ENCODE results near the gene AGAP3.
"Not testable (repeated sequence)": the region's sequence is repeated elsewhere in the genome, so short reads cannot be mapped to it uniquely, and the experiment has no call there.

Gene AGAP3

GRCh38 chr7:151085691-151086620 lies at the start of gene AGAP3:
TSS of gene AGAP3 (plus strand) at chr7:151086475. CDS start at chr7:151086742, 267 bp downstream.
- Mint-ChIP-seq H3K9me3 (no peaks in the 10 kb centered on the region), H3K4me3 (peak within 1 kb of the TSS; percentile 89), H3K36me3 (peaks cover 5% of the 10 kb centered on the region), H3K27me3 (peaks cover 60% of the 10 kb centered on the region), H3K4me1 (peaks cover 48% of the 10 kb centered on the region), H3K27ac (peak within 1 kb of the TSS; percentile 83)
- DNase-seq, result peak; percentile 76
- CTCF ChIA-PET, result interaction anchor here (1.2 to 1.7 kb wide), 2 partner anchors 25 to 31 kb away, joined by 4 read pairs; no protein-coding TSS in a partner anchor

GRCh38 chr7:151038951-151039849 lies 47.1 kb upstream of the AGAP3 start:
- CTCF ChIA-PET, result interaction anchor here (1.4 to 2.5 kb wide), 2 partner anchors 21 to 76 kb away, joined by 4 to 10 read pairs; no protein-coding TSS in a partner anchor
- no peak for DNase-seq
- H3K4me1 Mint-ChIP-seq, result peaks cover 3% of the 10 kb centered on the region
- H3K9me3 Mint-ChIP-seq, result no peaks in the 10 kb centered on the region
- no peak overlapping the region for H3K27ac Mint-ChIP-seq
- no peak overlapping the region for H3K4me3 Mint-ChIP-seq
- H3K36me3 Mint-ChIP-seq, result peaks cover 4% of the 10 kb centered on the region
- H3K27me3 Mint-ChIP-seq, result no peaks in the 10 kb centered on the region

GRCh38 chr7:151039850-151040548 lies 46.3 kb upstream of the AGAP3 start:
- DNase-seq, result no peak
- Mint-ChIP-seq H3K36me3 (peaks cover 6% of the 10 kb centered on the region), H3K27me3 (no peaks in the 10 kb centered on the region), H3K9me3 (no peaks in the 10 kb centered on the region), H3K27ac (no peak overlapping the region), H3K4me1 (peaks cover 3% of the 10 kb centered on the region), H3K4me3 (no peak overlapping the region)
- CTCF ChIA-PET, result interaction anchor here (2.5 kb wide), 1 partner anchor 22 kb away, joined by 10 read pairs; no protein-coding TSS in a partner anchor

- no peak for DNase-seq
- Mint-ChIP-seq H3K9me3 (no peaks in the 10 kb centered on the region), H3K36me3 (peaks cover 2% of the 10 kb centered on the region), H3K27me3 (no peaks in the 10 kb centered on the region), H3K4me3 (no peak overlapping the region), H3K4me1 (peaks cover 3% of the 10 kb centered on the region), H3K27ac (no peak overlapping the region)
- CTCF ChIA-PET, result interaction anchor here (1.4 to 2.5 kb wide), 3 partner anchors 9 to 23 kb away, joined by 3 to 10 read pairs (median 4); partner anchors contain the start of gene ABCB8
Measured at GRCh38 chr7:151040616-151041375, 45.5 kb upstream of the AGAP3 start.

GRCh38 chr7:151043449-151043848 lies 42.8 kb upstream of the AGAP3 start:
- H3K27ac Mint-ChIP-seq, H3K4me3 Mint-ChIP-seq, H3K36me3 Mint-ChIP-seq, H3K27me3 Mint-ChIP-seq, H3K9me3 Mint-ChIP-seq, H3K4me1 Mint-ChIP-seq, CTCF ChIA-PET, DNase-seq: not testable (repeated sequence)

- Mint-ChIP-seq H3K27me3 (peaks cover 4% of the 10 kb centered on the region), H3K4me1 (peaks cover 3% of the 10 kb centered on the region), H3K27ac (no peak overlapping the region), H3K36me3 (peaks cover 2% of the 10 kb centered on the region), H3K4me3 (no peak overlapping the region), H3K9me3 (no peaks in the 10 kb centered on the region)
- DNase-seq, result no peak
- CTCF ChIA-PET, result interaction anchor here (1.2 kb wide), 1 partner anchor 25 kb away, joined by 4 read pairs; no protein-coding TSS in a partner anchor
Measured at GRCh38 chr7:151043959-151044358, 42.3 kb upstream of the AGAP3 start.

- H3K4me3 Mint-ChIP-seq, result no peak overlapping the region
- no peak for DNase-seq
- no peaks in the 10 kb centered on the region for H3K9me3 Mint-ChIP-seq
- H3K27ac Mint-ChIP-seq, result no peak overlapping the region
- H3K27me3 Mint-ChIP-seq, result peaks cover 11% of the 10 kb centered on the region
- CTCF ChIA-PET, result no interaction called here
- H3K4me1 Mint-ChIP-seq, result peaks cover 3% of the 10 kb centered on the region
- peaks cover 2% of the 10 kb centered on the region for H3K36me3 Mint-ChIP-seq
Measured at GRCh38 chr7:151045262-151045661, 41.0 kb upstream of the AGAP3 start.

GRCh38 chr7:151045967-151046366 lies 40.3 kb upstream of the AGAP3 start:
- DNase-seq, result no peak
- H3K9me3 Mint-ChIP-seq, result no peaks in the 10 kb centered on the region
- no peak overlapping the region for H3K27ac Mint-ChIP-seq
- peaks cover 2% of the 10 kb centered on the region for H3K36me3 Mint-ChIP-seq
- H3K27me3 Mint-ChIP-seq, result peaks cover 18% of the 10 kb centered on the region
- H3K4me3 Mint-ChIP-seq, result no peak overlapping the region
- peaks cover 7% of the 10 kb centered on the region for H3K4me1 Mint-ChIP-seq
- CTCF ChIA-PET, result no interaction called here

GRCh38 chr7:151046603-151047573 lies 39.4 kb upstream of the AGAP3 start:
- CTCF ChIA-PET, result no interaction called here
- H3K27ac Mint-ChIP-seq, result peak overlapping the region; percentile 19
- DNase-seq, result no peak

GRCh38 chr7:151047976-151048815 lies 38.1 kb upstream of the AGAP3 start, which contains the start of gene ASIC3:
TSS of gene ASIC3 (plus strand) at chr7:151048531. CDS start at chr7:151048886, 355 bp downstream.
- CTCF ChIA-PET, result no interaction called here
- Mint-ChIP-seq H3K27ac (no peak within 1 kb of the TSS), H3K4me1 (peaks cover 21% of the 10 kb centered on the region), H3K9me3 (no peaks in the 10 kb centered on the region), H3K36me3 (peaks cover 6% of the 10 kb centered on the region), H3K4me3 (no peak within 1 kb of the TSS), H3K27me3 (peaks cover 34% of the 10 kb centered on the region)
- no peak for DNase-seq

More at GRCh38 chr7:151046603-151047573, 39.4 kb upstream of the AGAP3 start:
- Mint-ChIP-seq H3K9me3 (no peaks in the 10 kb centered on the region), H3K36me3 (peaks cover 2% of the 10 kb centered on the region), H3K27me3 (peaks cover 25% of the 10 kb centered on the region), H3K4me1 (peaks cover 11% of the 10 kb centered on the region), H3K4me3 (no peak overlapping the region)

GRCh38 chr7:151048911-151049463 lies 37.3 kb upstream of the AGAP3 start:
- H3K27me3 Mint-ChIP-seq, result peaks cover 34% of the 10 kb centered on the region
- no peak overlapping the region for H3K27ac Mint-ChIP-seq
- H3K9me3 Mint-ChIP-seq, result no peaks in the 10 kb centered on the region
- CTCF ChIA-PET, result interaction anchor here (0.7 kb wide), 1 partner anchor 31 kb away, joined by 3 read pairs; no protein-coding TSS in a partner anchor
- no peak for DNase-seq
- H3K4me3 Mint-ChIP-seq, result no peak overlapping the region
- H3K4me1 Mint-ChIP-seq, result peaks cover 26% of the 10 kb centered on the region
- peaks cover 6% of the 10 kb centered on the region for H3K36me3 Mint-ChIP-seq

Measured in activated naive CD4-positive, alpha-beta T cell treated with anti-CD3 and anti-CD28 coated beads, Interleukin-2, amount 10 ng/mL, durations not matched to agents 7 days and 5 days (primary cell).